Measurements from ENCODE around the gene SH3YL1.

The SH3YL1 gene

GRCh38 chr2:199041-199966, 64.5 kb downstream of the SH3YL1 start:
- no peak for DNase-seq (ENCODE audit: low read depth)
- TF ChIP-seq CTCF (IDR thresholded peaks at IDR 0.05; ENCODE audit: insufficient read depth, low read depth, low read length, missing control alignments) = no peak

GRCh38 chr2:196406-196805, 67.4 kb downstream of the SH3YL1 start:
- no peak overlapping the region for H3K4me3 ChIP-seq (ENCODE audit: low read depth, low read length)
- no peak for DNase-seq (ENCODE audit: low read depth)
- TF ChIP-seq CTCF (IDR thresholded peaks at IDR 0.05; ENCODE audit: insufficient read depth, low read depth, low read length, missing control alignments) = no peak

More at GRCh38 chr2:199041-199966, 64.5 kb downstream of the SH3YL1 start:
- H3K4me3 ChIP-seq (ENCODE audit: low read depth, low read length) = no peak overlapping the region

- no peak for TF ChIP-seq CTCF (IDR thresholded peaks at IDR 0.05; ENCODE audit: insufficient read depth, low read depth, low read length, missing control alignments)
- DNase-seq (ENCODE audit: low read depth) = no peak
- H3K4me3 ChIP-seq (ENCODE audit: low read depth, low read length) = no peak overlapping the region
These were observed 67.9 kb downstream of the SH3YL1 start for GRCh38 chr2:195932-196331.

GRCh38 chr2:193141-193671, 70.6 kb downstream of the SH3YL1 start:
- H3K4me3 ChIP-seq (ENCODE audit: low read depth, low read length) = no peak overlapping the region
- no peak for TF ChIP-seq CTCF (IDR thresholded peaks at IDR 0.05; ENCODE audit: insufficient read depth, low read depth, low read length, missing control alignments)
- DNase-seq (ENCODE audit: low read depth) = no peak

- no peak overlapping the region for H3K4me3 ChIP-seq (ENCODE audit: low read depth, low read length)
- TF ChIP-seq CTCF (IDR thresholded peaks at IDR 0.05; ENCODE audit: insufficient read depth, low read depth, low read length, missing control alignments) = no peak
These were observed 72.3 kb downstream of the SH3YL1 start for GRCh38 chr2:191311-192190.

GRCh38 chr2:187825-188224, 76.0 kb downstream of the SH3YL1 start:
- H3K4me3 ChIP-seq (ENCODE audit: low read depth, low read length) = no peak overlapping the region
- DNase-seq (ENCODE audit: low read depth) = no peak
- TF ChIP-seq CTCF (IDR thresholded peaks at IDR 0.05; ENCODE audit: insufficient read depth, low read depth, low read length, missing control alignments) = no peak

More at GRCh38 chr2:191311-192190, 72.3 kb downstream of the SH3YL1 start:
- no peak for DNase-seq (ENCODE audit: low read depth)
